ENCODE measurements around the gene LINGO3. TPM values are rescaled to one million over a fixed set of nuclear protein-coding genes. Genes with fewer than 3 reads are reported as not detected.

Gene LINGO3, protein sequence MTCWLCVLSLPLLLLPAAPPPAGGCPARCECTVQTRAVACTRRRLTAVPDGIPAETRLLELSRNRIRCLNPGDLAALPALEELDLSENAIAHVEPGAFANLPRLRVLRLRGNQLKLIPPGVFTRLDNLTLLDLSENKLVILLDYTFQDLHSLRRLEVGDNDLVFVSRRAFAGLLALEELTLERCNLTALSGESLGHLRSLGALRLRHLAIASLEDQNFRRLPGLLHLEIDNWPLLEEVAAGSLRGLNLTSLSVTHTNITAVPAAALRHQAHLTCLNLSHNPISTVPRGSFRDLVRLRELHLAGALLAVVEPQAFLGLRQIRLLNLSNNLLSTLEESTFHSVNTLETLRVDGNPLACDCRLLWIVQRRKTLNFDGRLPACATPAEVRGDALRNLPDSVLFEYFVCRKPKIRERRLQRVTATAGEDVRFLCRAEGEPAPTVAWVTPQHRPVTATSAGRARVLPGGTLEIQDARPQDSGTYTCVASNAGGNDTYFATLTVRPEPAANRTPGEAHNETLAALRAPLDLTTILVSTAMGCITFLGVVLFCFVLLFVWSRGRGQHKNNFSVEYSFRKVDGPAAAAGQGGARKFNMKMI
- polyA plus RNA-seq (2011; rRNA removed) (not detected in 2 replicates), polyA minus RNA-seq (2011; rRNA and poly(A)+ RNA removed) (not detected in 2 replicates)

DNA sequence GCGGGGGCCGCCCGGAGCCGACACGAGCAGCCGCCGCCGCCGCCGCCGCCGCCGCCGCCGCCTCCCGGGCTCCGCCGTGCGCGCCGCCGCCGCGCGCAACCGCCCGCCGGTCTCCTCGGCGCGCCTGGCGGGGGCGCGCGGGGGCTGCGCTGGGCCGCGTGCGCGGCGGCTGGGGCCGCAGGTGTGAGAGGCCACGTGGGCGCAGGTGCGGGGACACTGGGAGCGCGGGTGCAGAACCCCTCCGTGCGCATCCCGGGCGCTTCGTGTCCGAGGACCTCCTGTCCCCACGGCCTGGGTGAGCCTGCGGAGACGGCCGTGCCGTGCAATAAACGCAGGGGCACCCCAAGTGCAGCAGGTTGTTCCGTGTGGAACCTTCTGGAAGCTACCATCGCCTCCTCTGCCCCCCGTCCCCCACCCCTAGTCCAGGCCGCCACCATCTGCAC lies at the start of gene LINGO3:
Gene LINGO3 (minus strand): TSS at position 41 of the 443 bp plus-strand sequence. CDS start 16,378 bp downstream, outside the sequence.
- CTCF ChIA-PET = no interaction called here
- TF ChIP-seq, protein P1, sequence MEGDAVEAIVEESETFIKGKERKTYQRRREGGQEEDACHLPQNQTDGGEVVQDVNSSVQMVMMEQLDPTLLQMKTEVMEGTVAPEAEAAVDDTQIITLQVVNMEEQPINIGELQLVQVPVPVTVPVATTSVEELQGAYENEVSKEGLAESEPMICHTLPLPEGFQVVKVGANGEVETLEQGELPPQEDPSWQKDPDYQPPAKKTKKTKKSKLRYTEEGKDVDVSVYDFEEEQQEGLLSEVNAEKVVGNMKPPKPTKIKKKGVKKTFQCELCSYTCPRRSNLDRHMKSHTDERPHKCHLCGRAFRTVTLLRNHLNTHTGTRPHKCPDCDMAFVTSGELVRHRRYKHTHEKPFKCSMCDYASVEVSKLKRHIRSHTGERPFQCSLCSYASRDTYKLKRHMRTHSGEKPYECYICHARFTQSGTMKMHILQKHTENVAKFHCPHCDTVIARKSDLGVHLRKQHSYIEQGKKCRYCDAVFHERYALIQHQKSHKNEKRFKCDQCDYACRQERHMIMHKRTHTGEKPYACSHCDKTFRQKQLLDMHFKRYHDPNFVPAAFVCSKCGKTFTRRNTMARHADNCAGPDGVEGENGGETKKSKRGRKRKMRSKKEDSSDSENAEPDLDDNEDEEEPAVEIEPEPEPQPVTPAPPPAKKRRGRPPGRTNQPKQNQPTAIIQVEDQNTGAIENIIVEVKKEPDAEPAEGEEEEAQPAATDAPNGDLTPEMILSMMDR (IDR thresholded peaks at IDR 0.05; ENCODE audit: low read depth, low read length) = no peak
- no peak within 1 kb of the TSS for H3K27ac ChIP-seq (ENCODE audit: low read depth, low read length)
- POLR2A ChIA-PET = no interaction called here
- peaks cover 40% of the 10 kb centered on the region for H3K27me3 ChIP-seq (ENCODE audit: control insufficient read depth, insufficient read depth, low read length)
- H3K9me3 ChIP-seq (ENCODE audit: control insufficient read depth, insufficient read depth, low read length) = peaks cover 6% of the 10 kb centered on the region; the same call in 1 of the 2 replicates
- no peak for DNase-seq (ENCODE audit: low read depth, low spot score)
- peak within 1 kb of the TSS; percentile 41 for H3K4me3 ChIP-seq (ENCODE audit: low read depth, low read length)

DNA sequence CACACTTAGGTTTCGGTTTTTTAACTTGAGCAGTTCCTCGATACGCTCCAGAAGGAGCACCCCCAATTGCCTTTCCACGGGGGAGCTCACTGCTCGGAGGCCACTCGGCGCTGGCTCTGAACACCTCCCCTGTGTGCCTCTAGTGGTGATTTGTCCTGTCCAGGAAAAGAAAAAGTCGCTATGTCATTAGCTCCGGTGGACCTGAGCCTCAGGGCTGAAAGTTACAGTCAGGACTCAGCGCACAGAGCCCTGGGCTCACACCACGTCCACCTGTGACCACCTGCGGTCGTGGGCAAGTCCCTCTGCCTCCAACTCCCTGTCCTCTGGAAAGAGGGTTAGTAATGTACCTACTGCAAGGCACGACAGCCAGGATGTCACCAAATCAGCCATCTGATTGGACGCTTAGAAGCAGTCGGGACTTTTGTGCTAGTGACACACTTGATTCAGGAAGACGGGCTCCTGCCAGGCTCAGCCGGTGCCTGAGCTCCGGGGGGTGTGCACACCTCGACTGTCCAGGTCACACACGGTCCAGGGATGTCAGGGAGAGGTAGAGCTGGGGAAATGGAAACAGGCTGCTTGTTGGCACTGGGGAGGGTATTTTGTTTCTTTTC lies 48.2 kb upstream of the LINGO3 start:
- Histone ChIP-seq H3K9me3 (ENCODE audit: control insufficient read depth, insufficient read depth, low read length) (peaks cover 6% of the 10 kb centered on the region; the same call in 1 of the 2 replicates), H3K27ac (ENCODE audit: low read depth, low read length) (no peak overlapping the region), H3K4me3 (ENCODE audit: low read depth, low read length) (no peak overlapping the region), H3K27me3 (ENCODE audit: control insufficient read depth, insufficient read depth, low read length) (peaks cover 19% of the 10 kb centered on the region)
- POLR2A ChIA-PET = interaction anchor here (0.6 kb wide), 1 partner anchor 10 kb away, joined by 8 read pairs; no protein-coding TSS in a partner anchor
- CTCF ChIA-PET = no interaction called here
- TF ChIP-seq, protein P1 (IDR thresholded peaks at IDR 0.05; ENCODE audit: low read depth, low read length) = no peak
- no peak for DNase-seq (ENCODE audit: low read depth, low spot score)

DNA sequence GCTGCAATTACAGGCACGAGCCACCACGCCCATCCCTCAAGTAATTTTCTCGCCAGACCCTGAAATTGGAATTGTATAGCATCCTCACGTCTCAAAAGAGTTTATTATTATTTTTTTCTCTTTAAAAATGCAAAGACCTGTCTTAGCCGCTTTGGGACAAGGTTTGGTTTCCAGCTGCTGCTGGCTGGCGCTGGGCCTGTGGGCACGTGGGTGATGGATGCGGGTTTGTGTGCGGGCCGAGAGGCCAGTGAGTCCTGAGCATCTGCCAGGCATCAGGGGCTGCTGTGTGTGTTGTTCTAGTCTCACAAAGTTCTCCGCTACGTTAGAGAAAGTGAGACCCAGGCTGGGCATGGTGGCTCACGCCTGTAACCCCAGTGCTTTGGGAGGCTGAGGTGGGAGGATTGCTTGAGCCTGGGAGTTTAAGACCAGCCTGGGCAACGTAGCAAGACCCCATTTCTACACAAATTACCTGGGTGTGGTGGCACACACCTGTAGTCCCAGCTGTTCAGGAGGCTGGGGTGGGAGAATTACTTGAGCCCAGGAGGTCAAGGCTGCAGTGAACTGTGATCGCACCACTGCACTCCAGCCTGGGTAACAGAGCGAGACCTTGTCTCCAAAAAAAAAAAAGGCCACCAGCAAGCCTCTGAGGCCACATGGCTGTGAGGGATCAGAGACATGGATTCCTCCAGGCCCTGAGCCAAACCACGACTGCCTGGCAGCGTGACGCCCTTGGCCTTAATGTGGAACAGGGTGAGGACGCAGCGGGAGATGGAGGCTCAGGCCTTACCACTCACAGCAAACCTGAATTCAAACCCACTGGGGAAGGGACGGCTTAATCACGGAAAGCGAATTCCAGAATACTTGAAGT lies 47.4 kb upstream of the LINGO3 start:
- Histone ChIP-seq H3K9me3 (ENCODE audit: control insufficient read depth, insufficient read depth, low read length) (peaks cover 6% of the 10 kb centered on the region; the same call in 1 of the 2 replicates), H3K27ac (ENCODE audit: low read depth, low read length) (no peak overlapping the region), H3K4me3 (ENCODE audit: low read depth, low read length) (no peak overlapping the region), H3K27me3 (ENCODE audit: control insufficient read depth, insufficient read depth, low read length) (peaks cover 15% of the 10 kb centered on the region)
- ChIA-PET POLR2A (no interaction called here), CTCF (no interaction called here)
- TF ChIP-seq, protein P1 (IDR thresholded peaks at IDR 0.05; ENCODE audit: low read depth, low read length) = no peak
- DNase-seq (ENCODE audit: low read depth, low spot score) = no peak

DNA sequence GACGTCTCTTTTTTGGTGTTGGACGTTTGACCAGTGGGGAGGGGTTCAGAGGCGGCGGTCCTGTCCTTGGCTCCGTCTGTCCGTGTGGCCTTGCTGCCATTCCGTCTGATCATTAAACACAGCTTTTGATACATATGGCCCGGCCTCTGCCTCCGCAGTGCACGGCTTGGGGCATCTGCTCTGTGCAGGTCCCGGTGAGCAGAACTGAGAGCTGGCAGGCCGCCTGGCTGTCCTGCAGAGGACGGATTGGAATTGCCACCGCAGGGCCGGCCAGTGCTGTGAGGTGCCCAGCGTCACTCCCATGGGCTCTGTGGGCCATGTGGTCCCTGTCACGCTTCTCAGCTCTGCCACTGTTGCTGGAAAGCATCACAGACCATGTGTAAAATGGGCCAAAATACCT lies 46.7 kb upstream of the LINGO3 start:
- ChIA-PET POLR2A (interaction anchor here (1.0 kb wide), 1 partner anchor 11 kb away, joined by 3 read pairs; no protein-coding TSS in a partner anchor), CTCF (no interaction called here)
- H3K27me3 ChIP-seq (ENCODE audit: control insufficient read depth, insufficient read depth, low read length) = peaks cover 10% of the 10 kb centered on the region
- peaks cover 6% of the 10 kb centered on the region; the same call in 1 of the 2 replicates for H3K9me3 ChIP-seq (ENCODE audit: control insufficient read depth, insufficient read depth, low read length)
- no peak for DNase-seq (ENCODE audit: low read depth, low spot score)
- no peak overlapping the region for H3K27ac ChIP-seq (ENCODE audit: low read depth, low read length)
- H3K4me3 ChIP-seq (ENCODE audit: low read depth, low read length) = no peak overlapping the region
- TF ChIP-seq, protein P1 (IDR thresholded peaks at IDR 0.05; ENCODE audit: low read depth, low read length) = no peak

Data from AG04450 (cell line).